Endometrial microvascular endothelial cells (primary cell): ENCODE results near the gene TFAP2C. TPM values are rescaled to one million over a fixed set of nuclear protein-coding genes. Genes with fewer than 3 reads are reported as not detected.

Experiments used
- in situ Hi-C: cut with HindIII; loops from 2 replicates; pipeline ENCODE4 v1.10.0; 2017; ENCODE audit warnings: low sequenced_read_pairs, low pct_unique_long_range_greater_than_20kb; ENCODE audit errors: inconsistent ontology term
- total RNA-seq: library from RNA; depleted of rRNA; stranded (reverse); fragments of >200 nt; gene quantifications from one replicate; pipeline ENCODE4 v1.2.3, GENCODE V29; 2015; ENCODE audit errors: inconsistent ontology term

TFAP2C gene
- not detected for total RNA-seq

DNA sequence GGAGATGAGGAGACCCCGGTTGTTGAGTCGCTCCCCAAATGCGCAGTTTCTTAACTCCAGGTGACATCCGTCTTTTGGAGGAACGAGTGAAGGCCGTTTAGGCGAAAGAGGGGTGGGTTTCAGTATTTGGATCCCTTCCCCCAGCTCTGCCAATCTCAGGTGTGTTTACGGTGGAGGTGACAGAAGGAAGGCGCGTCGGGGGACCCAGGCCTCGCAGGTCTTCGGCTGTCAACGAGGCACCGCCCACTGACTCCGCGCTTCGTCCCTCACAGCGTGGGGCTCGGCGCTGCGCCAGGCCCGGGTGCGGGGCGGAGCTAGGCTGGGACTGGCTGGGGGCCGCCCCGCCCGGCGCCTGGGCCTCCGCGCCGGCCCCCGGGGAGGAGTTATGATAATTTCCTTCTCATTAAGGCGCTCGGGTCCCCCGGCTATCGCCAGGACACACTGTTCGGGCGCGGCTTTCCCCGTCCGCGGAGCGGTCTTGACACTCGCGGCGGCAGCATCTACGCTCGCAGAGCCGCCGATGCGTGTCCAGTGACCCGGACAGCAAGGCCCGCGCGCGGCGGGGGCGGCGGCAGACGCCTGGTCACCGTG, at the start of gene TFAP2C:
Gene TFAP2C (plus strand): TSS at position 434 of the 591 bp plus-strand sequence. CDS start 239 bp downstream, outside the sequence.
- in situ Hi-C loops: no loop called here

DNA sequence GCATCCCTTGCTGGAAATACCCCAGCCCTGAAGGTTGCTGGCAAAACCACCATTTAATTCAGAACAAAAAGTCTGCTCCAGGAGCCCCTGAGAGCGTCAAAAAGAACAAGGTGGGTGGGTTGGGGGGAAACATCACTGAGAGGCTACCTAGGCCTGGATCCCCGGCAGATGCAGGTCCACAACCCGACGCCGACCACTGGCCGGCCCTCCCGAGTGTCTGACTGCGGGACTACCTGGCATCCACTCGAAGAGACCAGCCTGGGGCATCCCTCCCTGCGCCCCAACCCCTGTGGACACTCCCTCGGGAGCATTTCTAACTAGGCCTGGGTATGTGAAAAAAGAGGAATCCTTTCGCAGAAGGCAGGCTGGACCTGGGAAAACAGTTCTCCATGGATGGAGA, 48.9 kb upstream of the TFAP2C start:
- in situ Hi-C loops: no loop called here

DNA sequence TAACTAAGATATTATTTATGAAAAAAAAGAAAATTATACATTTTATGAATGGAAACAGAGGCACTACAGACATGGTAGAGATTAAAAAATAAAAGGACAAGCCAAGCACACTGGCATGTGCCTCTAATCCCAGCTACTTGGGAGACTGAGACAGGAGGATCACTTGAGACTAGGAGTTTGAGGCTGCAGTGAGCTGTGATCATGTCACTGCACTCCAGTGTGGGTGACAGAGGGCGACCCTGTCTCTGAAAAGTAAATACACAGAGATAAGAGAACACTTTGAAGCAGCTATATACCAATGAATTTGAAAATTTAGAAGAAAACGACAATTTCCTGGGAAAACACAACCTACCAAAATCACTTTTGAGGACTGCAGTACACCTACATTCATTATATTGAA, 47.4 kb upstream of the TFAP2C start:
- in situ Hi-C loops: no loop called here

DNA sequence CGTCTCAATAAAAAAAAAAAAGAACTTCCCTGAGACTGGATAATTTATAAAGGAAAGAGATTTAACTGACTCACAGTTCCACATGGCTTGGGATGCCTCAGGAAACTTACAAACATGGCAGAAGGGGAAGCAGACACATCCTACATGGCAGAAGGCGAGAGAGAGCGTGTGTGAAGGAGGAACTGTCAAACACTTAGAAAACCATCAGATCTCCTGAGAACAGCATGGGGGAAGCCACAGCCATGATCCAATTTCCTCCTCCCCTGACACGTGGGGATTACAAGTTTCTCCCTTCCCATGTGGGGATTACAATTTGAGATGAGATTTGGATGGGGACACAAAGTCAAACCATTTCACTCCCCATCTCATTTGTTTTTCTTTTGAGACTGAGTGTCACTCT, 46.6 kb upstream of the TFAP2C start:
- in situ Hi-C loops: no loop called here

DNA sequence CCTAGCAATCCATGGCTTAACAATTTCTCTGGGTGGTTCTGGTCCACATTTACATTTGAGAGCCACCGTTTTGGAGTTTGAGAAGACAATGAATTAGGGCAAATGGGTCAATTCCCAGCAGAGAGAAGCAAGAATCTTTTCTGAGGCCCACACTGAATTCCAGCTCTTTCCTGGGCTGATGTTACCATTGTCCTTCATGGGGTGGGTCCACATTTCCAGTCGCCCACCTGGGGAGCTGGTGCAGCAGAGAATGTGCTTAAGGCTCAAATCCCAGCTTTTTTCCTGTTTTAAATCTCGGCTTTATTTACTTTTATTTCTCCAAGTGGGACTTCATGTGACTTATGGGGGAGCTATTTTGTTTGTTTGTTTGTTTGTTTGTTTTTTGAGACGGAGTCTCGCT, 44.2 kb upstream of the TFAP2C start:
- in situ Hi-C loops: no loop called here

DNA sequence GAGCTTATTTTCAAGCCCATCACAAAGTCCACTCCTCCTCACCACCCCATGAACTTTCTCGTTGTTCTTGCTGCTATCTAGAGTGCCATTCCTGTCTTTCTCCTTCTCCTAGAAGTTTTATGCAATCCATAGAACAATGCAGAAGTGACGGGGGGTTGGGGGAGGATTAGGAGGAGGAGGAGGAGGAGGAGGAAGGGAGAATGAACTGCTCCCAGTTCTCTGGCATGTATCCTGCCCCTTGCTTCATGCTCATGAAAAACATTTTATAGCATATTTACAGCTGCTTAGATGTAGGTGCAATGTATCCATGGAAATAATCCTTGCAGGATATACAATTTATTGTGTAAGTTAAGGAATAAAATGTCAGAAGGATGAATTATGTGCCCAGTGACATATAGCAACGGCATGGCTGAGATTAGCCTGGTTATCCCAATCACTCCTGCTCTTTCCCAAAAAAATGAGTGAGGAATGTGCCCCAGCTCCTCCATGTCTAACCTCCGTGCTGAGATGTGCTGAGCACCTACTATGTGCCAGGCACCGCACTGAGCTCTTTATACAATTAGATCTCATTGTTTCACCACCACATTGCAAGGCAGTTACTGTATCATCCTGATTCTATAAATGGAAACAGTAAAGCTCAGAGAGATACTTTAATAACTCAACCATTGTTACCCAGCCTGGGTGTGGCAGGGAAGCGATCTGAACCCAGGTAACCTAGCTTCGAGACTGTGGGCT, 41.6 kb upstream of the TFAP2C start:
- in situ Hi-C loops: no loop called here

DNA sequence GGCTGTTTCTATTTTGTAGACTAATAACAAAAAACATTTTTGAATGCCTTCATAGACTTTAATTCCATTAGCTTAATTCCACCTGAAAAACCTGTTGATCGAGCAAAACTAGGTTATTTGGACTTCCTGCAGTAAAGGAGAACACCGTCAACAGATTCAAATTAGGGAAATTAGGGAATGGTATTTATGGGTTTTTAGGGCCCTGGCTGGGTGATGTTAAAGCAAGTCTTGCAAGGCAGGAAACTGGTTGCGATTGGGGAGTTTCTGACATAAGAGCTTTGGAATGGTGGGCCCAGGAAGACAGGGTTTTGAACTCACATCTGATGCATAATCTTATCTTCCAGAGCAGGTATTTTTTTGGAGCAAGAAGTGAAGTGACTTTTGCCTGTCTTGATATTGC, 40.1 kb upstream of the TFAP2C start:
- in situ Hi-C loops: no loop called here

DNA sequence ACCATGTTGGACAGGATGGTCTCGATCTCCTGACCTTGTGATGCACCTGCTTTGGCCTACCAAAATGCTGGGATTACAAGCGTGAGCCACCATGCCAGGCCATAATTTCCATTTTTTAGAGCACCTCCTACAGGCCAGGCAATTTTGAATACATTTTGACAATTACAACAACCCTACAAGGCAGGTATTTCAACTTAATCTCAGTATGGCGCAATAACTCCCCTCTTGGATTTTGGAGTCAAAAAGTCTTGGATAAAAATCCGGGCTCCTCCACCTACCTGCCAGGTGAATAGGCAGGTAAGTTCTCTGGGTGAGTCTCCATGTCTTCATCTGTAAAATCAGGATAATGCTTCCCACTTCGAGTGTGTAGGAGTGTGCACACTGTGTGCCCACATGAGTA, 39.5 kb upstream of the TFAP2C start:
- in situ Hi-C loops: no loop called here

DNA sequence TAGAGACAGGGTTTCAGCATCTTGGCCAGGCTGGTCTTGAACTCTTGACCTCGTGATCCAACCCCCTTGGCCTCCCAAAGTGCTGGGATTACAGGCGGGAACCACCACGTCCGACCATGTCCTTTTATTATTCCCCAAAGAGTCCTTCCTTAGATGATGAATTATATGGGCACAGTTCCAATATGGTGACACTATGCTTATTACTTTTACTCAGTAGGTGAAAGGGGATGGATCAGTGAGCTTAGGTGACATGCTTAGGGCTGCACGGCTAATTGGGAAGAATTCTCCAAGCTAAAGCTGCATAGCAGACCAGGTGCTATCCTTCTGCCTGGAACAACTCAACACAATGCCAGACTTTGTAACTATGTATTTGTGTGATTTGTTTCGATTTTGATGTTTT, 38.2 kb upstream of the TFAP2C start:
- in situ Hi-C loops: no loop called here

DNA sequence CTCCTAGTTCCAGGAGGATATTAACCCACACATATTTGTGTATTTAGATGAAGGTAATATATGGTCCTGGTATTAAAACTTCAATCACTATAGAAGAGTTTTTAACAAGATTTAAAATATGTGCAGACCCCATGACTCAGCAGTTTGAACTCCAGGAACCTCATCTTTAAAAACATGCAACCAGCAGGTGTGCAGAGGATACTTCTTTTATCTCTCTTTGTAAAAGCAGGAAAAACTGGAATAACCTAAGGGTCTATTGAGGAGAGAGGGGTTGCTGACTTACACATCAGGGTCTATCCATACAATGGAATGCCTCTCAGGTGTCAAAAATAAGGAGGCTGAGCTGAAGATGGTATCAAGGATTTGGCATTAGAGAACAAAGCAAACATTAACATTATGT, 36.9 kb upstream of the TFAP2C start:
- in situ Hi-C loops: no loop called here

DNA sequence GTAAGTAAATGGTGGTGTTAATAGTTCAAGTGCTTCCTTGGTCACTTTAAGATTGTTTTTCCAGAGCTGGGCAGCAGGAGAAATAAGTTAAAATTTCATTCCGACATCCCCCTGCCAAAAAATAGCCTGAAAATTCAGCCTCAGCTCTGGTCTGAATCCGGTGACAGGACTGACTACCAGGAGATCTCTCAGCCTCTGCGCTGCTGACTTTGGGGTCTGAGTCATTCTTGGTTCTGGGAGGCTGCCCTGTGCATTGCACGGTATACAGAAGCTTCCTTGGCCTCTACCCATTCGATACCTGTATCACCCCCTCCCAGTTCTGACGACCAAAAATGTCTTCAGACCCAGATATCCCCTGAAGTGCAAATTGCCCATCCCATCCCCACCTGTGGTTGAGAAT, 36.3 kb upstream of the TFAP2C start:
- in situ Hi-C loops: no loop called here

DNA sequence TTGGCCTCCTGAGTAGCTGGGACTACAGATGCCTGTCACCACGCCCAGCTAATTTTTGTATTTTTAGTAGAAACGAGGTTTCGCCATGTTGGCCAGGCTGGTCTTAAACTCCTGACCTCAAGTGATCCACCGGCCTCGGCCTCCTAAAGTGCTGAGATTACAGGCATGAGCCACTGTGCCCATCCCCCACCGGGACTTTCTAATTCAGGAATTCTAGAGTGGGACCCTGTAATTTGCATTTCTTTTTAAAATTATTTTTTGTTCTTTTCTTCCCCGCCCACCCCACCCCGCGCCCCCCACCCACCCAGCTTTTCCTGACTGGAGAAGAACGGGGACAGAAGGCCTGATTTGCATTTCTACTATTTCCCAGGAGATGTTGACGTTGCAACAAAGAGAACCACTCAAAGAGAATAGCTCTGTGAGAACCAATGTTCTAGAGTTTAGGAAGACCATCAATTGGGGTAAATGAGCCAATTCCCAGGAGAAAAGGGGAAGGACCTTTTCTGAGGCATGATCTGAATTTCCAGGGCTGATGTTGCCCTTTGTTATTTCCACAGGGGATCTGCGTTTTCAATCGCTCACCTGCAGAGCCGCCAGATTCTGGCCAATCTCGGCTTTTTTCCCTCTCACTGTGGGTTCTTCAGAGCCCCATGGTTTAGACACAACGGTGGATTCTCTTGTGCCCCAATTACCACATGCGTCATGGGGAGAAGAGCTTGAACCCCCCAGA, 33.2 kb upstream of the TFAP2C start:
- in situ Hi-C loops: no loop called here

DNA sequence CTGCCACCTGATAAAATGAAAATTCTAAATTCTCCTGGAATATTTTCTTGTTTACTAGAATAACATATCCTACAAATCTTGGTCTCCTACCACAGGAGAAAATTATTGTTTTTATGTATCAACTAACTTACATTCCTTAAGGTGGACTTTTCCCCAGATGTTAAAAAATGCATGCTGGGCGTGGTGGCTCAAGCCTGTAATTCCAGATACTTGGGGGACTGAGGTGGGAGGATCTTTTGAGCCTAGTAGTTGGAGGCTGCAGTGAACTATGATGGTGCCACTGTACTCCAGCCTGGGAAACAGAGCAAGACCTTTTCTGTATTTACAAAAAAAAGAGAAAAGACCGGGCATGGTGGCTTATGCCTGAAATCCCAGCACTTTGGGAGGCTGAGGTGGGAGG, 27.9 kb upstream of the TFAP2C start:
- in situ Hi-C loops: no loop called here

DNA sequence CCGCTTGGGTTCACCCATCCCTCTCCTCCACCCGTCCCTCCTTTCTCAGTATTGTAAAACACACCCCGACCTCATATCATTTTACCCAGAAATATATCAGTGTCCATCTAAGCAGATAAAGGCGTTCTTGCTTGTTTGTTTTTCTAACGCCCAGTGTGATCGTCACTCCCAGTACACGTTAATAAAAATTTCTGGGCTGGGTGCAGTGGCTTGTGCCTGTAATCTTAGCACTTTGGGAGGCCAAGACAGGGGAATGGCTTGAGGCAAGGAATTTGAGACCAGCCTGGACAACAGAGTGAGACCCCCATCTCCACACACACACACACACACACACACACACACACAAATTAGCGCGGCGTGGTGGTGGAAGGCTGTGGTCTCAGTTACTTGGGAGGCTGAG, 24.4 kb upstream of the TFAP2C start:
- in situ Hi-C loops: no loop called here

DNA sequence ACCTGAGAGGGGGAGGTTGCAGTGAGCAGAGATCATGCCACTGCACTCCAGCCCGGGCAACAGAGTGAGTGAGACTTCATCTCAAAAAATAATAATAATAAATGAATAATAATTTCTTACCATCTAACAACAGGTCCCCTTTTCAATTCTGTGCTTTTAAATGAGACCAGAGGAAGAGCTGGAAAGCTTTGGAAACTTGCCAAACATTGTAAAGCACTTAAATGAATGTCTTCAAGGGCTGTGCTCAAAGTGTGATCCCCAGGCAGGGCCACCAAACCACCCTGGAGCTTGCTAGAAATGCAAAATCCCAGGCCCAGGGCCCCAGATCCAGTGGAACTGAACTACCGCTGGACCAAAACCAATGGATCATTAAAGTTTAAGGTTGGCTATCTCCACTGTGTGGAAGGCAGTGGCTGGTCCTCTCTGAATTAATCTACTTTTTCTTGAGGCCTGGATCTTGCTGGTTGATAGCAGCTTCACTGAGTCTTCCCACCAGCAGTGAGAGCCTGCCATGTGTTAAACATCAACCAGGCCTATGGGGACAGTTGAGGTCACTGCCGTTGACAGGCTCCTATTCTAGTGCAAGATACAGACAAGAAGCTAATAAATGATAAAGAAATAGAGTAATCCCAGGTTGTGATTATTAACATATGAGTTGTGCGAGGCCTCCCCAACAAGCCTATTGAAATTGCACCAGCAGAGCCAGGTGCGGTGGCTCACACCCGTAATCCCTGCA, 23.7 kb upstream of the TFAP2C start:
- in situ Hi-C loops: no loop called here

DNA sequence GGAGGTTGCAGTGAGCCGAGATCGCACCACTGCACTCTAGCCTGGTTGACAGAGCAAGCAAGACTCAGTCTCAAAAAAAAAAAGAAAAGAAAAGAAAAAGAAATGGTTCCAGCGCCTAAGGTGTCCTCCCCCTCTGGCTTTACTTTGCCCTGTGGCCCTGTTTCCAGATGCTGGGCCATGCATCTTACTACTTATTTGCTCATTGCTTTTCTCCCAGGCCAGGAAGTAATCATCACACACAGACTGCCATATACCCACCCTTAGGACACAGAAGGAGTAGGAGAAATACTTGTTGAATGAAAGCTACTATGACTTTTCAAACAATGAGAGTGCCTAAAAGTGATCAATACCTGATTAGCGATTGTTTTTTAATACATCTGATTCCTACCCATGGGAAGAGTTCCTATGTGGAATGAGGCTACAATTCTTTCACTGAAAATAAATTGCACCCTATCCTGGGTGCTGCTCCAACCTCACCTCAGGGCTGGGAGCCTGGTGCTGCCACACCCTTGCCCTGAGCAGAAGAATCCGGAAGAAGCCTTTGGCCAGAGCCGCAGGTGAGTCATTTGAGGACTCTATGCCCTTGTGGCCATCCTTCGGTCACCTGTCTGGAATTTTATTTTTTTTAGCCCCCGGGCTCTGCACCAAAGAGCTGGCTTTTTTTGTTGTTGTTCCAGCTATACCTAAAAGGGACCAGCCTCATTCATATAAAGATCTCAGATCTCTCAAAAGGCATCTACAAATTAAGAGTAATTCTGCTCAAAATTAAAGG, 22.7 kb upstream of the TFAP2C start:
- in situ Hi-C loops: no loop called here

DNA sequence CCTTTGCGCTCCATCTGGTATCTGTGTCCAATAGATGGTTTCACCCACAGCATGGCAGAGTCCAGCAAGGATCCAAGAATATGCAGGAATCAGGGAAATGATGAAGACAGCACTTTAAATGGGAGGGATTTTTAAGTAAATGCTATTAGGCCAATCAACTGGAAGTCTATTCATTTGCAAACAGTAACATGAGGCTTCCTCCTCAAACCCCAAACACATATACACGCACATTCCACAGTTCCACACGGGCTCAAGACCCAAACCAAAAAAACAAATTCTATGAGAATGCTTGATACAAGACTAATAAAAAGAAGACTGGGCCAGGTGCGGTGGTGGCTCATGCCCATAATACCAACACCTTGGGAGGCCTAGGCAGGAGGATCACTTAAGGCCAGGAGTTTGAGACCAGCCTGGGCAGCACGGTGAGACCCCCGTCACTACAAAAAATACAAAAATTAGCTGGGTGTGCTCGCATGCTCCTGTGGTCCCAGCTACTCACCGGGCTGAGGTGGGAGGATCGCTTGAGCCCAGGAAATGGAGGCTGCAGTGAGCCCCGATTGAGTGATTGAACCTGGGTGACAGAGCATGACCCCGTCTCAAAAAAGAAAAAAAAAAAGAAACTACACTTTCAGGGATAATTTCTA, 21.9 kb upstream of the TFAP2C start:
- in situ Hi-C loops: no loop called here

DNA sequence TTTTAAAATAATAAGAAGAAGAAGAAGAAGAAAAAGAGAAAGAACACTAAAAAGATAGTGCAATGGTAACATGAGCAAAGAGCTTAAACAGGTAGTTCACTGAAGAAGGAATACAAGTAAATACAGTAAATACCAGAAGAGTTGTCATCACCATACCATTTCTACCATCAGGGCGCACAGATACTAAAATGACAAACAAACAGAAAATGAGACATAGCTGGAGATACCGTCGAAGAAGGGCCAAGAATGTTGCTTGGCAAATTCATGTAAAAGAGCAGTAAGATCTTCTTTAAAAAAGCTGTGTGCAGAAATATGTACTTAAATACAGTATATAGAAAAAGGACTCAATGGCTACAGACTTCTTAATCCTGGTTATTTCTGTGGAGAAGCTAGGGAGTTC, 20.7 kb upstream of the TFAP2C start:
- in situ Hi-C loops: no loop called here
